Coronary artery (tissue), 2 donors: ENCODE data around the gene PAQR5.

Experiments
- DNase-seq: peaks from one replicate; pipeline ENCODE4 v3.0.0-alpha.2; 2017; ENCODE audit warnings: low spot score
- H3K27ac ChIP-seq, 2 donors: fragments of 200-600 bp; sonication (generic); one replicate each; pipeline ENCODE4 v1.5.1; 2016 to 2019
- H3K4me3 ChIP-seq: fragments of 200-600 bp; sonication (generic); 2 replicates; pipeline ENCODE4 v1.5.1; 2016; ENCODE audit warnings: mild to moderate bottlenecking, moderate library complexity
- TF ChIP-seq, protein P1 (sequence below): fragments of 200-600 bp; sonication (generic); IDR thresholded peaks from one replicate; pipeline ENCODE4 v1.5.1; 2019; ENCODE audit warnings: antibody characterized with exemption

PAQR5 gene, protein sequence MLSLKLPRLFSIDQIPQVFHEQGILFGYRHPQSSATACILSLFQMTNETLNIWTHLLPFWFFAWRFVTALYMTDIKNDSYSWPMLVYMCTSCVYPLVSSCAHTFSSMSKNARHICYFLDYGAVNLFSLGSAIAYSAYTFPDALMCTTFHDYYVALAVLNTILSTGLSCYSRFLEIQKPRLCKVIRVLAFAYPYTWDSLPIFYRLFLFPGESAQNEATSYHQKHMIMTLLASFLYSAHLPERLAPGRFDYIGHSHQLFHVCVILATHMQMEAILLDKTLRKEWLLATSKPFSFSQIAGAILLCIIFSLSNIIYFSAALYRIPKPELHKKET

DNA sequence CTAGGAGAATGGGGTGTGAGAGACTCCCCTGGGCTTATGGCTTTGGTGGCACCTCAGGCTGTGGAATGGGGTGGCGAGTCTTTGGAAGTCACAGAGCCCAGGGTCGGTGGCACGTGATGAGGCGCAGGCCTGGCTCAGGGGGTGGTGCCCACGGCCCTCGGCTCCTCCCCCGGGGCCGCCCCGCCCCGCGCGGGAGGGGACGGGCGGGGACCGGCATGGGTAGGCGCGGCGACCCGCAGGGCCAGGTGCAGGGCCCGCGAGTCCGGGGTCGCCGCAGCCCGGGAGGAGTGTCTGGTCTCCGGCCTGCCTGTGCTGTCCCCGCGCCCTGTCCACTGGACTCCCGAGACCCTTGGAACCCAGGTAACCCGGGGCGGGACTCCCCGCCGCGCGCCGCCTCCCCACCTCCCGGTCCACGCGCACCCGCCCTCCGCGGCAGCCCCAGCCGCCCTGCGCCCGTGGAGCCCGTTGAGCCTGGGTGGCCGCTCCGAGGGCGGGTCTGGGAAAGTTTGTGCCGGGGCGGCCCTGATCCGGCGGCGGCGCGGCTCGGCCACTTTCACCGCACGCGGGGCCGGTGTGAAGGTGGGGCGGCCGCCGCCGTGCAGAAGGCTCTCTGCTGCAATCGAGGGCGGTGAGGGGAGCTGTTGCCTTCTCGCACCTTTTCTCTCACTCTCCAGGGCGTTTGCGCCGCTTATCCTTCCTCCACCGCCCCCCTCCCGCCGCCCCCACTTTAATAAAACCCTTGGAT lies at the start of gene PAQR5:
Gene PAQR5, plus strand, starts transcription at position 216 of the 745 bp plus-strand sequence. CDS start 61,169 bp downstream, outside the sequence.
- DNase-seq = no peak
- Histone ChIP-seq H3K27ac (no peak within 1 kb of the TSS), H3K4me3 (peak within 1 kb of the TSS; percentile 78)
- TF ChIP-seq, protein P1, sequence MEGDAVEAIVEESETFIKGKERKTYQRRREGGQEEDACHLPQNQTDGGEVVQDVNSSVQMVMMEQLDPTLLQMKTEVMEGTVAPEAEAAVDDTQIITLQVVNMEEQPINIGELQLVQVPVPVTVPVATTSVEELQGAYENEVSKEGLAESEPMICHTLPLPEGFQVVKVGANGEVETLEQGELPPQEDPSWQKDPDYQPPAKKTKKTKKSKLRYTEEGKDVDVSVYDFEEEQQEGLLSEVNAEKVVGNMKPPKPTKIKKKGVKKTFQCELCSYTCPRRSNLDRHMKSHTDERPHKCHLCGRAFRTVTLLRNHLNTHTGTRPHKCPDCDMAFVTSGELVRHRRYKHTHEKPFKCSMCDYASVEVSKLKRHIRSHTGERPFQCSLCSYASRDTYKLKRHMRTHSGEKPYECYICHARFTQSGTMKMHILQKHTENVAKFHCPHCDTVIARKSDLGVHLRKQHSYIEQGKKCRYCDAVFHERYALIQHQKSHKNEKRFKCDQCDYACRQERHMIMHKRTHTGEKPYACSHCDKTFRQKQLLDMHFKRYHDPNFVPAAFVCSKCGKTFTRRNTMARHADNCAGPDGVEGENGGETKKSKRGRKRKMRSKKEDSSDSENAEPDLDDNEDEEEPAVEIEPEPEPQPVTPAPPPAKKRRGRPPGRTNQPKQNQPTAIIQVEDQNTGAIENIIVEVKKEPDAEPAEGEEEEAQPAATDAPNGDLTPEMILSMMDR = no peak

DNA sequence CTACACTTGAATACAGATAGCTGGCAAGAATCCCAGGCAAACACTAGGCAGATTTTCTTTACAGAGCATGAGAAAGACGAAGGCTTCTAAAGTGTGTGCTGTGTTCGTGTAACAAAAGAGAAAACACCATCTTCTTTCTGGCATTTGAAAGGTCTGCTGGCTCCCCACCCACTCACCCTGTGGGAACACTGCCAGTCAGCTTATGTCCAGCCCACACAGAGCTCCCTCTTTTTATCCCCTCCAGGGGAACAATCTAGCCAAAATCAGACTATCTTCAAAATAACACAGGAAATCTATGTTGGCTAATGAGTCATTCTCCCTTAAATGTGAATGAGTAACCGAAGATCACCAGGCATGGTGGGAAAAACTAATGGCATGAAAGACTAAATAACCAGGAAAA lies 45.6 kb upstream of the PAQR5 start:
- DNase-seq = no peak

DNA sequence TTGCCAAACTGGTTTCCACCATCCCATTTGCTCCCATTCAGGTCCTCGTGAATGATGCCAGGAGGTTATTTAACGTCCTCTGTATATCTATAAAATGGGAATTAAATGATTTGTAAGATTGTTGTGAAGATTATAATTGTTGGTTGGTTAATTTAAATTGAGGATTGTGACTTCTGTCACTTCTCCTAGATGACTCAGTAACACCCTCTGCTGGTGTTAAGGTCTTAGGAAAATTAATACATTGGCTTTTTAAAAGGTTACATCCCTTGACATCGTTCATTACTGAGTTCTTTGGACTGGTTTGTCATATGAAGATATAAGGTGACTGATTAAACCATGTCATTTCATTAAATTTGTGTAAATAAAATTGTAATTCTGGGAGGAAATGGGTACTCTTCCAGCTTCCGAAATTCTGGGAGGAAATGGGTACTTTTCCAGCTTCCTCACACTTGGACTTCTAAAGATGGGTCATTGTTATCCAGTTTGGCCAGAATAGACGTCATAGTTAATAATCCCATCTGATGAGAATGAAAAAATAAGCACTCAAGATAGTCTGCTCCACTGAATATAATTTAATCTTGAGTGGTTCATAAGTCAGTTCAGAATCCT lies 33.3 kb upstream of the PAQR5 start:
- TF ChIP-seq, protein P1 = peak; percentile 17
- Histone ChIP-seq H3K4me3 (no peak overlapping the region), H3K27ac (no peak overlapping the region)
- DNase-seq = no peak

More for the DNA sequence above, 45.6 kb upstream of the PAQR5 start:
- TF ChIP-seq, protein P1 = no peak
- Histone ChIP-seq H3K27ac (peak overlapping the region in 1 of 2 donors; percentile 7), H3K4me3 (no peak overlapping the region)

DNA sequence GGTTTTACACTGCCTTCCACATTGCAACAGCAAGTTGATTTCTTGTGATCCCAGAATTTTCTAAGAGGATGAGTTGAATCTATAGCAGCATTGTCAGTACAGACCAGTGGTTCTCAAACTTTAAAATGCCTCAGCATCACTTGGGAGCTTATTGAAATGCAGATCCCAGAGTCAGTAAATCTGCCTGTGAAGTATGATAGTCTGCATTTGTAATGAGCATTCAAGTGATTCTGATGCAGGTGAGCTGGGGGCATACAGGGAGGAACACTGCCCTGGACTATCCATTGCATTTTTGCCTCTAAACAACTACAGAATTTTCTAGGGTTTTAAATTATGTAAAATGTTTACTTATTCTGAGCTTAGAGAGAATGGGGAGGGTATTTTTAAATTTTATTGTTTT lies 27.5 kb upstream of the PAQR5 start:
- Histone ChIP-seq H3K4me3 (no peak overlapping the region), H3K27ac (no peak overlapping the region)
- TF ChIP-seq, protein P1 = no peak
- DNase-seq = no peak

DNA sequence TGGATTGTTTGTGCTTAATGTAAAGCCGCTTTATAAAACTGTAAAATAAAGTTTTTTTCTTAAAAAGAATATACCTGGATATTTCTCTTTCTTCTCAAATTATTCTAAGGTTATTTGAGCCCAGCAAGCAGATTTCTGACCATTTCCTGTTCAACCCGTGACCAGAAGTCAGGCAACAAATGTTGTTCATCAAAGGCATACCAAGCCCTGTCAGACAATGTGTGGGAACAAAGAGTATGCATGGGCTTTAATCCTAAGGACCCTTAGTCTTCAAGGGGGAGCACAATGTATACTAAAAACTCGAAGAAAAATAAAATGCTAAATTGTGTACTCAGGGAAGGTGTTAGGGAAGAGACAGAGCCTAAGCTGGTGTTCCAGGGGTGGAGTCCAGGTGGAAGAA lies 26.6 kb upstream of the PAQR5 start:
- no peak overlapping the region for H3K4me3 ChIP-seq
- TF ChIP-seq, protein P1 = no peak
- H3K27ac ChIP-seq = no peak overlapping the region
- DNase-seq = no peak

DNA sequence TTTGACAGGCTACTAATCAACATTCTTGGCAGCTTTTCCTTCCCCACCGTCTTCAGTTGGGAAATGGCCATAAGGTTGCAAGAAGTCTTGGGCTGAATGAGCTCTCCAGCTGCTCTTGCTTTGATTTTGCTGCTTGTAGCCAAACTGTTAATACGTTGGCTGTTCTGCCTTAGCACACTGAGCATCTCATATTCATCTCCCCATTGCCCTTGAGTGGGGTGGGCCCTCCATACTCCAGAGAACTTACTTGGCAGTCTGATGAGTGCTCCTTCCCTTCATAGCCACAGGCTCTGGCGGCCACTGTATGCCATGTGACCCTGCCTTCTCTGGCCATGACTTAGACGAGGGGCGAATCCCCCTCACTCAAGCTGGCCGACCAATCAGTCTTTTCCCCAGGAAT lies 25.8 kb upstream of the PAQR5 start:
- Histone ChIP-seq H3K4me3 (no peak overlapping the region), H3K27ac (no peak overlapping the region)
- TF ChIP-seq, protein P1 = no peak
- DNase-seq = no peak
